Peyer's patch (tissue), 4 donors: Measurements from ENCODE around the gene DHRS3. TPM values are rescaled to one million over a fixed set of nuclear protein-coding genes. Genes with fewer than 3 reads are reported as not detected.

Experiments
- DNase-seq, 3 donors: peaks; one replicate each; pipeline ENCODE4 v3.0.0-alpha.2; 2017 to 2019
- H3K27ac ChIP-seq, 4 donors: fragments of 200-600 bp; sonication (generic); one replicate each; pipeline ENCODE4 v1.5.1; 2016 to 2019
- H3K27me3 ChIP-seq, 2 donors: fragments of 200-600 bp; sonication (generic); one replicate each; pipeline ENCODE4 v1.5.1; 2019
- H3K36me3 ChIP-seq, 3 donors: fragments of 200-600 bp; sonication (generic); one replicate each; pipeline ENCODE4 v1.5.1; 2016 to 2019
- H3K4me1 ChIP-seq, 4 donors: fragments of 200-600 bp; sonication (generic); one replicate each; pipeline ENCODE4 v1.5.1; 2016 to 2019
- H3K4me3 ChIP-seq, 4 donors: fragments of 200-600 bp; sonication (generic); 1 replicate in 3 of 4; 2 replicates in 1 of 4; pipeline ENCODE4 v1.5.1; 2016 to 2019; ENCODE audit warnings: mild to moderate bottlenecking in 1 of 4
- H3K9me3 ChIP-seq, 4 donors: fragments of 200-600 bp; sonication (generic); one replicate each; pipeline ENCODE4 v1.5.1; 2016 to 2019; ENCODE audit warnings: mild to moderate bottlenecking in 1 of 4
- POLR2A ChIP-seq, 2 donors: fragments of 450-650 bp; IDR thresholded peaks; one replicate each; pipeline ENCODE4 v1.5.1; 2017; ENCODE audit warnings: antibody characterized with exemption in 2 of 2, mild to moderate bottlenecking in 2 of 2, moderate library complexity in 2 of 2
- total RNA-seq, 4 donors: library from RNA; depleted of rRNA; stranded (reverse); fragments of >200 nt; gene quantifications; one replicate each; pipeline ENCODE4 v1.1.0, GENCODE V29; 2016
- TF ChIP-seq, protein P1 (sequence below), 6 experiments: fragments of 450-650 bp in 4 of 6; fragments of 200-600 bp in 2 of 6; sonication (generic) in 1 of 6; IDR thresholded peaks; one replicate each; pipeline ENCODE4 v1.5.1; 2017 to 2019; ENCODE audit warnings: antibody characterized with exemption in 6 of 6, mild to moderate bottlenecking in 3 of 6, moderate library complexity in 1 of 6

DHRS3 gene
- total RNA-seq, result 100 to 1,000 TPM in 2 of 4 donors, 10 to 100 TPM in 2; 34.7 to 179 (median 108) TPM

DNA sequence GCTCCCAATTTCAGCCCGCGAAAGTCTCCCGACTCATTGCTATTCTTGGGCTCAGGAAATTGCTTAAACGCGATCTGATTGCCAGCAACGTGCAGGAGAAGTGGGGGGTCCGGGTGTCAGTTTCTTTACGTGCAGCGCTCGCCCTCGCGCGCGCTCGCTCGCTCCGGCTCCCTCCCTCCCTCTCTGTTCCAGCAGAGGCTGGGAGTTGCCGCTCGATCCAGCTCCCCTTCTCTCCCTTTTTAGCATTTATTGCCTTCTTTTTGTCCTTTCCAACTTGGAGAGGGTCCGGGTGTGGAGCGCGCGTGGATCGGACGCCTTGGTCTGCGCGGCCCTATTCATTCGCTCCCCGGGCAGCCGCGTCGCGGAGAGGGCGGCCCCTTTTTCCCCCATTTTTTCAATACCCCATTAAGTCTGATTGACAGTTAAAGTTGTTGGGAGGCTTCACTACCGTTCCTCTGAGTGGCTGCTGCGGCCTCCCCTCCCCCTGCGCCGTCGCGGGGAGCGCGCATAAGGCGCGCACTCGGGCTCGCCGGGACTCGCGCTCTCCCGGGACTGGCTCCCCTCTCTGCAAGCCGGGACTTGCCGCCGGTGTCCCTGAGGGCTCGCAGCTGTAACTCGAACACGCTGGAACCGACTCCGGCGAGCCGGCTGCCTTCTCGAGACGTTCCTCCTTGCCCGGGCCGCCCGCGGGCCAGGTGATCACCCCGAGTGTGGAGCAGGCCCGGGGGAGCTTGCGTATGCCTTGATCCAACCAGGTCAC, at the start of gene DHRS3:
Gene DHRS3 (minus strand): TSS at position 310 of the 760 bp plus-strand sequence. CDS start 862 bp downstream, outside the sequence.
- Histone ChIP-seq H3K27me3 (no peaks in the 10 kb centered on the region), H3K36me3 (no peaks in the 10 kb centered on the region), H3K9me3 (no peaks in the 10 kb centered on the region), H3K27ac (peak within 1 kb of the TSS; percentile 81 to 98 (median 93)), H3K4me3 (peak within 1 kb of the TSS; percentile 53 to 92 (median 70)), H3K4me1 (peaks cover 0 to 43% (median 13%) of the 10 kb centered on the region in 4 donors)
- TF ChIP-seq POLR2A (IDR thresholded peaks at IDR 0.05), result peak; percentile 61 to 76
- TF ChIP-seq, protein P1, sequence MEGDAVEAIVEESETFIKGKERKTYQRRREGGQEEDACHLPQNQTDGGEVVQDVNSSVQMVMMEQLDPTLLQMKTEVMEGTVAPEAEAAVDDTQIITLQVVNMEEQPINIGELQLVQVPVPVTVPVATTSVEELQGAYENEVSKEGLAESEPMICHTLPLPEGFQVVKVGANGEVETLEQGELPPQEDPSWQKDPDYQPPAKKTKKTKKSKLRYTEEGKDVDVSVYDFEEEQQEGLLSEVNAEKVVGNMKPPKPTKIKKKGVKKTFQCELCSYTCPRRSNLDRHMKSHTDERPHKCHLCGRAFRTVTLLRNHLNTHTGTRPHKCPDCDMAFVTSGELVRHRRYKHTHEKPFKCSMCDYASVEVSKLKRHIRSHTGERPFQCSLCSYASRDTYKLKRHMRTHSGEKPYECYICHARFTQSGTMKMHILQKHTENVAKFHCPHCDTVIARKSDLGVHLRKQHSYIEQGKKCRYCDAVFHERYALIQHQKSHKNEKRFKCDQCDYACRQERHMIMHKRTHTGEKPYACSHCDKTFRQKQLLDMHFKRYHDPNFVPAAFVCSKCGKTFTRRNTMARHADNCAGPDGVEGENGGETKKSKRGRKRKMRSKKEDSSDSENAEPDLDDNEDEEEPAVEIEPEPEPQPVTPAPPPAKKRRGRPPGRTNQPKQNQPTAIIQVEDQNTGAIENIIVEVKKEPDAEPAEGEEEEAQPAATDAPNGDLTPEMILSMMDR (IDR thresholded peaks at IDR 0.05), result no peak
- DNase-seq, result peak in 2 of 3 donors; percentile 48 to 87

GRCh38 chr1:12666141-12666735, 48.2 kb upstream of the DHRS3 start:
- H3K27ac ChIP-seq, result no peak overlapping the region
- no peaks in the 10 kb centered on the region for H3K4me1 ChIP-seq
- no peaks in the 10 kb centered on the region for H3K27me3 ChIP-seq
- TF ChIP-seq, protein P1 (IDR thresholded peaks at IDR 0.05), result no peak
- no peak for TF ChIP-seq POLR2A (IDR thresholded peaks at IDR 0.05)
- DNase-seq, result no peak
- H3K36me3 ChIP-seq, result no peaks in the 10 kb centered on the region
- peaks cover 0 to 3% (median 0%) of the 10 kb centered on the region in 4 donors for H3K9me3 ChIP-seq
- no peak overlapping the region for H3K4me3 ChIP-seq

DNA sequence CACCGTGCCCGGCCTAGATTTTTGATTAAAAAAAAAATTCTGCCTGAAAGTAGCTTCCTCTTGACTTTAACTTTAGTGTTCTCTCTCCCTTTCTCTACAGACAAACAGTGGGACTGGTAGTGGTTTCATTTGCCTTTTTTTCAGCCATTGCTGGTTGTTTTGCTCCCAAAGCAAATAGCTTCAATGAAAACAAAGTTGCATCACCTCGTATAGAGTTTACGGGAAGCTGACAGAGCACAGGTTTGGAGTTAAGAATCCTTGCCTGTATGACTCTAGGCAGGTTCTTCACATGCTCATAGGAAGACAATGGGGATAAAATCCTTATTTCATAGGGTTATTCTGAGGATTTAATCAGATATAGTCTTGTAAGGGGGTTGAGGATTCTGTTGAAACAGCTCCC, 47.5 kb upstream of the DHRS3 start:
- H3K9me3 ChIP-seq, result peaks cover 0 to 3% (median 0%) of the 10 kb centered on the region in 4 donors
- DNase-seq, result no peak
- no peaks in the 10 kb centered on the region for H3K4me1 ChIP-seq
- H3K27ac ChIP-seq, result no peak overlapping the region
- H3K4me3 ChIP-seq, result no peak overlapping the region
- no peaks in the 10 kb centered on the region for H3K36me3 ChIP-seq
- TF ChIP-seq POLR2A (IDR thresholded peaks at IDR 0.05), result no peak
- TF ChIP-seq, protein P1 (IDR thresholded peaks at IDR 0.05), result no peak
- H3K27me3 ChIP-seq, result no peaks in the 10 kb centered on the region

DNA sequence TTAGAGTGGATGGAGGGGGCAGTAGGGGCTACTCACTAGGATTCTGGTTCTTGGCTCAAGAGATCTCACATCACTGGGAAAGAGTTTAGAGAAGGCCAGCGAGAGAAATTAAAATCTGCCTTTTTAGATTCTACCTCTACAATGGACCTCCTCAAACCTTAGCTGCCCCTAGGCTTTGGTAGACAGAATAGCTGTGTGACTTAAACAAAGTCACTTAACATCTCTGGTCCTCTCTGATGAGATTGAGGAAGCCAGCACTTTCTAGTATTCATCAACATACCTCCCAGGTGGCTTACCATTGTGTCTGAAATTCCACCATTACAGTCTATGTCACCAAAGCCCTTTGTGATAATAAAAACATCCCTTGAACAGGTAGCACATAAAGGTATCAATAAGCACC, 44.5 kb upstream of the DHRS3 start:
- Histone ChIP-seq H3K4me1 (no peaks in the 10 kb centered on the region), H3K9me3 (peaks cover 0 to 3% (median 0%) of the 10 kb centered on the region in 4 donors), H3K27ac (no peak overlapping the region), H3K4me3 (no peak overlapping the region), H3K36me3 (no peaks in the 10 kb centered on the region), H3K27me3 (no peaks in the 10 kb centered on the region)
- no peak for DNase-seq
- TF ChIP-seq, protein P1 (IDR thresholded peaks at IDR 0.05), result no peak
- no peak for TF ChIP-seq POLR2A (IDR thresholded peaks at IDR 0.05)

- H3K27ac ChIP-seq, result no peak overlapping the region
These were observed 43.7 kb upstream of the DHRS3 start for GRCh38 chr1:12661606-12662219.

More at GRCh38 chr1:12661606-12662219, 43.7 kb upstream of the DHRS3 start:
- no peak for TF ChIP-seq POLR2A (IDR thresholded peaks at IDR 0.05)
- TF ChIP-seq, protein P1 (IDR thresholded peaks at IDR 0.05), result no peak
- no peak for DNase-seq
- Histone ChIP-seq H3K4me1 (no peaks in the 10 kb centered on the region), H3K9me3 (peaks cover 0 to 3% (median 0%) of the 10 kb centered on the region in 4 donors), H3K4me3 (no peak overlapping the region), H3K27me3 (no peaks in the 10 kb centered on the region), H3K36me3 (no peaks in the 10 kb centered on the region)
